ENCODE measurements around the gene CHCHD1. TPM values are rescaled to one million over a fixed set of nuclear protein-coding genes. Genes with fewer than 3 reads are reported as not detected.
A peak's percentile ranks its signal among the peaks of the same experiment; 100 is the strongest.

The CHCHD1 gene
- total and polyA plus RNA-seq, 2 experiments from 2014 or later = 45.3 to 95.2 TPM

DNA sequence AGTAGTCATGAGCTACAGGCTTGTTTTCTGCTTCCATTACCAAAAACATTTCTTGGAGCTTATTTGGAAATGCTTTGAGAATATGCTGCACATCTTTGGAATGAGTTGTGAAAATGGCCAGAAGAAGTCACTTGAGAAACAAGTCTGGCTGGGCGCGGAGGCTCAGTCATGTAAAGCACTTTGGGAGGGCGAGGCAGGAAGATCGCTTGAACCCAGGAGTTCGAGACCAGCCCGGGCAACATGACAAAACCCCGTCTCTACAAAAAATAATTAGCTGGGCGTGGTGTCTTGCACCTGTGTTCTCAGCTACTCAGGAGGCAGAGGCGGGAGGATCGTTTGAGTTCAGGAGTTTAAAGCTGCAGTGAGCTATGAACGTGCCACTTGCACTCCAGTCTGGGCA, 882 bp upstream of the CHCHD1 start:
- H3K27ac ChIP-seq = peak overlapping the region; percentile 89
- peak overlapping the region; percentile 69 for H3K4me3 ChIP-seq
- peaks cover 12% of the 10 kb centered on the region for H3K4me1 ChIP-seq (ENCODE audit: insufficient read depth)
- no peaks in the 10 kb centered on the region for H3K36me3 ChIP-seq (replicated peaks; ENCODE audit: insufficient read depth, low read depth)
- peaks cover 82% of the 10 kb centered on the region for H3K79me2 ChIP-seq
- H2AFZ ChIP-seq = no peak overlapping the region
- no peak for DNase-seq (ENCODE audit: low spot score)
- WGBS (ENCODE audit: low lambda C conversion rate, missing lambda C conversion rate) = 42% methylated on average over 11 of the region's 11 CpGs
- no peaks in the 10 kb centered on the region for H3K9me2 ChIP-seq (replicated peaks; ENCODE audit: insufficient read depth)
- H3K4me2 ChIP-seq = peak overlapping the region; percentile 94
- H3K27me3 ChIP-seq = no peaks in the 10 kb centered on the region
- no peak for TF ChIP-seq EZH2phosphoT487 (IDR thresholded peaks at IDR 0.05; ENCODE audit: low read depth, severe bottlenecking, unreplicated experiment)
- no peak for TF ChIP-seq CTCF (IDR thresholded peaks at IDR 0.05; ENCODE audit: poor library complexity)
- TF ChIP-seq EZH2 (IDR thresholded peaks at IDR 0.05; ENCODE audit: borderline replicate concordance) = no peak
- no peaks in the 10 kb centered on the region for H4K20me1 ChIP-seq (ENCODE audit: insufficient read depth, poor library complexity, severe bottlenecking)
- no peaks in the 10 kb centered on the region for H3K9me3 ChIP-seq (ENCODE audit: low read depth)

DNA sequence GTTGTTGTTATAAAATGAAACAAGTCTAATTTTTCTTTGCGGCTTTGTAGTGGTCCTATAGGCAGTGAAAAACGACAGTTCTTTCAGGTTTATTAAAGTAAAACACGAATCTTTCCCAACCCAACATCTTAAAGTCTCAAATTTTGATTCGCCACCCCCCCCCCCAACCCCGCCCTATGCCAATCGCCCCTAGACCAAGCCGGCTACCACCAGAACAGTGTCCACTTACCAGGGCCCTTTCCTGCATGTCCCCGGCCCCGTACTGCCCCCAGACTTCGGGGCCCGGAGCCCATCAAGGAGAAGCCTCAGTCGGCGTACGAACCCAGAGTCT, 335 bp upstream of the CHCHD1 start:
- peak overlapping the region; percentile 69 for H3K4me3 ChIP-seq
- H3K9me3 ChIP-seq (ENCODE audit: low read depth) = no peaks in the 10 kb centered on the region
- DNase-seq (ENCODE audit: low spot score) = no peak
- no peaks in the 10 kb centered on the region for H3K36me3 ChIP-seq (replicated peaks; ENCODE audit: insufficient read depth, low read depth)
- peaks cover 82% of the 10 kb centered on the region for H3K79me2 ChIP-seq
- no peaks in the 10 kb centered on the region for H3K27me3 ChIP-seq
- H4K20me1 ChIP-seq (ENCODE audit: insufficient read depth, poor library complexity, severe bottlenecking) = peaks cover 4% of the 10 kb centered on the region
- peak overlapping the region; percentile 94 for H3K4me2 ChIP-seq
- H3K4me1 ChIP-seq (ENCODE audit: insufficient read depth) = peaks cover 12% of the 10 kb centered on the region
- TF ChIP-seq CTCF (IDR thresholded peaks at IDR 0.05; ENCODE audit: poor library complexity) (no peak), EZH2 (IDR thresholded peaks at IDR 0.05; ENCODE audit: borderline replicate concordance) (no peak), EZH2phosphoT487 (IDR thresholded peaks at IDR 0.05; ENCODE audit: low read depth, severe bottlenecking, unreplicated experiment) (no peak)
- H2AFZ ChIP-seq = peak overlapping the region; percentile 49
- H3K9me2 ChIP-seq (replicated peaks; ENCODE audit: insufficient read depth) = no peaks in the 10 kb centered on the region
- 2% methylated on average over 14 of the region's 14 CpGs for WGBS (ENCODE audit: low lambda C conversion rate, missing lambda C conversion rate)
- H3K27ac ChIP-seq = peak overlapping the region; percentile 89

DNA sequence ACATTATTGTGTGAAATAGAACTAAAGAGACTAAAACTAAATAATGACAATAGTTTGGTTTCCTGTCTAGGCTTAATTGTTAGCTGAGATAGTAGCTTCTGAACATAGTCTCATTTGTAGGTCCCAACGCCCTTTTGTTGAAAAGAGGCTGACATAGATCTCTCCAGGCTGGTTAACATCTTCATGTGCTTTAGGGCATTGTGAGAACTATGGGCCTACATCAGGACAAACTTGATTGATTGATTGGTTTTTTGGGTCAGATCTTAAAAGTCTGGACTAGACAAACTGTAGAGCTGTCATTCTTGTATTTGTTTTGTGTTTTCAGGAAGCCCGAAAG, 869 bp downstream of the CHCHD1 start:
- Histone ChIP-seq H3K9me3 (ENCODE audit: low read depth) (no peaks in the 10 kb centered on the region), H3K79me2 (peaks cover 82% of the 10 kb centered on the region), H3K36me3 (replicated peaks; ENCODE audit: insufficient read depth, low read depth) (no peaks in the 10 kb centered on the region), H3K27me3 (no peaks in the 10 kb centered on the region), H3K4me1 (ENCODE audit: insufficient read depth) (peaks cover 22% of the 10 kb centered on the region), H4K20me1 (ENCODE audit: insufficient read depth, poor library complexity, severe bottlenecking) (peaks cover 16% of the 10 kb centered on the region), H3K27ac (peak overlapping the region; percentile 89), H2AFZ (peak overlapping the region; percentile 49), H3K9me2 (replicated peaks; ENCODE audit: insufficient read depth) (no peaks in the 10 kb centered on the region), H3K4me2 (peak overlapping the region; percentile 94), H3K4me3 (peak overlapping the region; percentile 69)
- WGBS (ENCODE audit: low lambda C conversion rate, missing lambda C conversion rate) = 51% methylated on average over 2 of the region's 2 CpGs
- no peak for DNase-seq (ENCODE audit: low spot score)
- no peak for TF ChIP-seq EZH2phosphoT487 (IDR thresholded peaks at IDR 0.05; ENCODE audit: low read depth, severe bottlenecking, unreplicated experiment)
- no peak for TF ChIP-seq EZH2 (IDR thresholded peaks at IDR 0.05; ENCODE audit: borderline replicate concordance)
- TF ChIP-seq CTCF (IDR thresholded peaks at IDR 0.05; ENCODE audit: poor library complexity) = no peak

DNA sequence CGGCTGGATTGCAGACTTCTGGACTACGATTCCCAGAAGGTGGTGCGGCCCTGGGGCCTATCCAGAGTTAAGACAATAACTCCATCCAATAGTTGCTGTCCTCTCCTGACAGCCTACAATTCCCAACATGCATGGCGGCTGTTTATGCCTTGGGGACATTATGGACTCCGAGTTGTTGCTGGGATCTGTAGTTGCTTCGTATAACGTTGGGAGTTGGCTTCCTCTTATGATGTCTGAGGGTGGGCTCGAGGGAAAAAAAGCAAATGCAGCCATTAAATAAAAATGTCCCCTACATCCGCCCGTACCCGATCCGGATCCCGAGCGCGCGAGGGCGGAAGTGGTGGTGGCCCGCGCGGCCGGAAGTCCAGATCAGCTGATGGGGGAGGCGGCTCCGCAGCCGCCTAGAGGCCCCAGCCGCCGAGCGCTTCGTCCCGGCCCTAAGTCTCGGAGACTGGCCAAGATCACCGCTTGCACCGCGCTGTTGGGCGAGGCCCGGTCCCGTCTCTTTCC, 3.4 kb downstream of the CHCHD1 start, which contains the start of gene ZSWIM8:
Gene ZSWIM8, plus strand, starts transcription at position 396 of the 510 bp plus-strand sequence. CDS start 273 bp downstream, outside the sequence.
- Histone ChIP-seq H4K20me1 (ENCODE audit: insufficient read depth, poor library complexity, severe bottlenecking) (peaks cover 35% of the 10 kb centered on the region), H3K27ac (peak within 1 kb of the TSS; percentile 81), H3K79me2 (peaks cover 74% of the 10 kb centered on the region), H3K4me2 (peak within 1 kb of the TSS; percentile 90), H3K9me2 (replicated peaks; ENCODE audit: insufficient read depth) (no peaks in the 10 kb centered on the region), H2AFZ (peak within 1 kb of the TSS; percentile 30), H3K36me3 (replicated peaks; ENCODE audit: insufficient read depth, low read depth) (no peaks in the 10 kb centered on the region), H3K4me1 (ENCODE audit: insufficient read depth) (peaks cover 25% of the 10 kb centered on the region), H3K9me3 (ENCODE audit: low read depth) (no peaks in the 10 kb centered on the region), H3K27me3 (no peaks in the 10 kb centered on the region), H3K4me3 (peak within 1 kb of the TSS; percentile 6)
- WGBS (ENCODE audit: low lambda C conversion rate, missing lambda C conversion rate) = under 1% methylated on average over 35 of the region's 36 CpGs
- no peak for TF ChIP-seq EZH2 (IDR thresholded peaks at IDR 0.05; ENCODE audit: borderline replicate concordance)
- no peak for TF ChIP-seq EZH2phosphoT487 (IDR thresholded peaks at IDR 0.05; ENCODE audit: low read depth, severe bottlenecking, unreplicated experiment)
- no peak for TF ChIP-seq CTCF (IDR thresholded peaks at IDR 0.05; ENCODE audit: poor library complexity)
- DNase-seq (ENCODE audit: low spot score) = peak; percentile 94
